ENCODE results near the gene ARHGEF28. TPM values are rescaled to one million over a fixed set of nuclear protein-coding genes. Genes with fewer than 3 reads are reported as not detected.

The ARHGEF28 gene
- total RNA-seq, 6 donors from 2014 or later, result 14.4 to 47.1 (median 24.4) TPM

GRCh38 chr5:73633060-73633459 lies 7.1 kb downstream of the ARHGEF28 start:
- 86 to 90% methylated on average over 2 to 5 of the region's 5 CpGs for WGBS, 2 donors

GRCh38 chr5:73636408-73636807 lies 10.4 kb downstream of the ARHGEF28 start:
- ATAC-seq (ENCODE audit: low FRiP score in 2 of 2) (no peak), DNase-seq (no peak)
- H3K27ac ChIP-seq, result no peak overlapping the region
- H3K4me1 ChIP-seq, result peaks cover 0 to 5% (median 2%) of the 10 kb centered on the region in 4 donors
- H3K9me3 ChIP-seq, result no peaks in the 10 kb centered on the region
- no peak overlapping the region for H3K4me3 ChIP-seq
- 78 to 94% methylated on average over 2 to 3 of the region's 3 CpGs for WGBS, 2 donors
- no peaks in the 10 kb centered on the region for H3K36me3 ChIP-seq
- TF ChIP-seq EP300 (IDR thresholded peaks at IDR 0.05), result no peak
- no peak for TF ChIP-seq POLR2AphosphoS5 (IDR thresholded peaks at IDR 0.05)
- TF ChIP-seq, protein P1, sequence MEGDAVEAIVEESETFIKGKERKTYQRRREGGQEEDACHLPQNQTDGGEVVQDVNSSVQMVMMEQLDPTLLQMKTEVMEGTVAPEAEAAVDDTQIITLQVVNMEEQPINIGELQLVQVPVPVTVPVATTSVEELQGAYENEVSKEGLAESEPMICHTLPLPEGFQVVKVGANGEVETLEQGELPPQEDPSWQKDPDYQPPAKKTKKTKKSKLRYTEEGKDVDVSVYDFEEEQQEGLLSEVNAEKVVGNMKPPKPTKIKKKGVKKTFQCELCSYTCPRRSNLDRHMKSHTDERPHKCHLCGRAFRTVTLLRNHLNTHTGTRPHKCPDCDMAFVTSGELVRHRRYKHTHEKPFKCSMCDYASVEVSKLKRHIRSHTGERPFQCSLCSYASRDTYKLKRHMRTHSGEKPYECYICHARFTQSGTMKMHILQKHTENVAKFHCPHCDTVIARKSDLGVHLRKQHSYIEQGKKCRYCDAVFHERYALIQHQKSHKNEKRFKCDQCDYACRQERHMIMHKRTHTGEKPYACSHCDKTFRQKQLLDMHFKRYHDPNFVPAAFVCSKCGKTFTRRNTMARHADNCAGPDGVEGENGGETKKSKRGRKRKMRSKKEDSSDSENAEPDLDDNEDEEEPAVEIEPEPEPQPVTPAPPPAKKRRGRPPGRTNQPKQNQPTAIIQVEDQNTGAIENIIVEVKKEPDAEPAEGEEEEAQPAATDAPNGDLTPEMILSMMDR (IDR thresholded peaks at IDR 0.05), result no peak
- no peak for TF ChIP-seq POLR2A (IDR thresholded peaks at IDR 0.05)
- no peaks in the 10 kb centered on the region for H3K27me3 ChIP-seq

More at GRCh38 chr5:73633060-73633459, 7.1 kb downstream of the ARHGEF28 start:
- Histone ChIP-seq H3K4me1 (no peaks in the 10 kb centered on the region), H3K27me3 (no peaks in the 10 kb centered on the region), H3K9me3 (no peaks in the 10 kb centered on the region), H3K36me3 (no peaks in the 10 kb centered on the region), H3K27ac (no peak overlapping the region), H3K4me3 (no peak overlapping the region)
- ATAC-seq (ENCODE audit: low FRiP score in 2 of 2) (no peak), DNase-seq (no peak)
- TF ChIP-seq EP300 (IDR thresholded peaks at IDR 0.05) (no peak), POLR2A (IDR thresholded peaks at IDR 0.05) (no peak), POLR2AphosphoS5 (IDR thresholded peaks at IDR 0.05) (no peak)
- TF ChIP-seq, protein P1 (IDR thresholded peaks at IDR 0.05), result no peak

DNA sequence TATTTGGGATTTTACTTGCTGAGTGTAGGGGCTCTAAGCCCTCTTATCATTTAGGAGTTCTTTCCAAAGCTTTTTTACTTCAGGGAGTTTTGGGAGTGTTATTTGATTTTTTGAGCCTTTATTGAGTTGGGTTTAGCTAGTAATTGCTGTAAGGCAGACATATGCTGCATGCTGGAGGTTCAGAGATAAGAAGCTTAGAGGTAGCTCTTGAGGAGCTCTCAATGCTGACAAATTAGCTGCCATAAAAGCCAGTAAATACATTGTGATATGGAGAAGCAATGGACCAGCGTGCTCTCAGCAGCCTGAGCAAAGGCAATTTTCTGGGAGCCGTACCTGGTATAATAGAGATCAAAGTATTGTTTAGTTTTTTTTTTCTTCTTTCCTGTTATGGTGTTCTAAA lies 11.6 kb downstream of the ARHGEF28 start:
- H3K36me3 ChIP-seq, result no peaks in the 10 kb centered on the region
- H3K4me1 ChIP-seq, result peaks cover 0 to 5% (median 2%) of the 10 kb centered on the region in 4 donors
- H3K4me3 ChIP-seq, result no peak overlapping the region

DNA sequence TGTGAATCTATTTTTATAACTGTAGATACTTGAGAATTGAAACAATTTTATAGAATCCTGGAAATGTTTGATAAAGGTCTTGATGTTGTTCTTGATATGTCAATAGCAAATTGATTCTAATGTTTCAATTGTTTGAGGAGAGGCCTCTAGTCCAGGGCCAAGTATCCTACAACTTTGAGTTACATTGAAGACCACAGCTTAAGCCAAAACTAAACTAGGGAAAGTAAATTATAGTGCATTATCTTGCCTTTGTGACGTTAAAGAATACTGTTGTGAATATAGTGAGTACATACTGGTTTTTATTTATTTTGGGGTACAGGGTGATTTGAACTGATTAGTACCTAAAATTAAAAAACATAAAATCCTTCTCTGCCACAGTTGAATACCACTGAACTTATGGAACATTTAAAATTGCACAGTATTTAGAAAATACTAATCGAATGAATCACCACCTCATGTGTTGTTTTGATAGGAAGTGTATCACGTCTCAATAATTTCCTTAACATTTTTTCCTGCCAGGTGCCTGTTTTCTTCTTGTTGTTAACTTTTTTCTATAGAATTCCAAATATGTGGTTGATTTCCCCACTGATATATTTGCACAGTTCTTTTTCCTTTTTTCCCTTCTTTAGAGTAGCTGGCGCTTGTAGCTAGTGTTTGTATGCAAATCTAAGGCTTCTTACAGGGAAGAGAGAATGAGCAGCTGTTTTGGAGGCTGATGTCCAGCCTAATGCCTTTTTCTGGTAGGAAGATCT lies 12.5 kb downstream of the ARHGEF28 start:
- Histone ChIP-seq H3K27me3 (no peaks in the 10 kb centered on the region), H3K36me3 (no peaks in the 10 kb centered on the region), H3K9me3 (no peaks in the 10 kb centered on the region), H3K27ac (no peak overlapping the region), H3K4me3 (no peak overlapping the region), H3K4me1 (peaks cover 0 to 5% (median 2%) of the 10 kb centered on the region in 4 donors)
- ATAC-seq (ENCODE audit: low FRiP score in 2 of 2) (no peak), DNase-seq (no peak)
- TF ChIP-seq POLR2AphosphoS5 (IDR thresholded peaks at IDR 0.05) (no peak), POLR2A (IDR thresholded peaks at IDR 0.05) (no peak), EP300 (IDR thresholded peaks at IDR 0.05) (no peak)
- TF ChIP-seq, protein P1 (IDR thresholded peaks at IDR 0.05), result no peak
- WGBS, 2 donors, result 65 to 72% methylated on average over 4 of the region's 4 CpGs

More for the DNA sequence above, 11.6 kb downstream of the ARHGEF28 start:
- DNase-seq (no peak), ATAC-seq (ENCODE audit: low FRiP score in 2 of 2) (no peak)
- Histone ChIP-seq H3K27ac (no peak overlapping the region), H3K9me3 (no peaks in the 10 kb centered on the region), H3K27me3 (no peaks in the 10 kb centered on the region)
- TF ChIP-seq POLR2A (IDR thresholded peaks at IDR 0.05), result no peak
- TF ChIP-seq, protein P1 (IDR thresholded peaks at IDR 0.05), result no peak
- no peak for TF ChIP-seq EP300 (IDR thresholded peaks at IDR 0.05)
- no peak for TF ChIP-seq POLR2AphosphoS5 (IDR thresholded peaks at IDR 0.05)
- 84 to 88% methylated on average over 2 of the region's 2 CpGs for WGBS, 2 donors

Measured in upper lobe of left lung (tissue), 6 donors.